ENCODE measurements around the gene SFMBT1.
"Not testable (repeated sequence)": the region's sequence is repeated elsewhere in the genome, so short reads cannot be mapped to it uniquely, and the experiment has no call there.

SFMBT1 gene

DNA sequence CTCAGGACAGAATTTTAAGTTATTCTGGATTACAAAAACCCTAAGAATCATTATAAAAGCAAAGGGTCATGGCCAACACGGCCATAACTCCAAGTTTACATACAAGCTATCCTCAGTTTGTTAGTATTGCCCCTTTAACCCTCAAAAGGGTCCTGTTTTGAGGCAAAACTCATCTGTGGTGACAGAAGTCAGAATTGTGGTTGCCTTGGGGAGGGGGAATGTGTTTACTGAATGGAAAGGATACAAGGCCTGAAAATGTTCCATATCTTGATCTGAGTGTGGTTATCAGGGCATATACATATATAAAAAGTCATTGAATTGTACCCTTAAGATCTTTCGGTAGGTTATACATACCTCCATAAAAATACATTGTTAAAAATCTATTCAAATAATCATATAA, 2.1 kb downstream of the SFMBT1 start:
- peak overlapping the region; percentile 96 for H3K27ac ChIP-seq
- TF ChIP-seq, protein P1, sequence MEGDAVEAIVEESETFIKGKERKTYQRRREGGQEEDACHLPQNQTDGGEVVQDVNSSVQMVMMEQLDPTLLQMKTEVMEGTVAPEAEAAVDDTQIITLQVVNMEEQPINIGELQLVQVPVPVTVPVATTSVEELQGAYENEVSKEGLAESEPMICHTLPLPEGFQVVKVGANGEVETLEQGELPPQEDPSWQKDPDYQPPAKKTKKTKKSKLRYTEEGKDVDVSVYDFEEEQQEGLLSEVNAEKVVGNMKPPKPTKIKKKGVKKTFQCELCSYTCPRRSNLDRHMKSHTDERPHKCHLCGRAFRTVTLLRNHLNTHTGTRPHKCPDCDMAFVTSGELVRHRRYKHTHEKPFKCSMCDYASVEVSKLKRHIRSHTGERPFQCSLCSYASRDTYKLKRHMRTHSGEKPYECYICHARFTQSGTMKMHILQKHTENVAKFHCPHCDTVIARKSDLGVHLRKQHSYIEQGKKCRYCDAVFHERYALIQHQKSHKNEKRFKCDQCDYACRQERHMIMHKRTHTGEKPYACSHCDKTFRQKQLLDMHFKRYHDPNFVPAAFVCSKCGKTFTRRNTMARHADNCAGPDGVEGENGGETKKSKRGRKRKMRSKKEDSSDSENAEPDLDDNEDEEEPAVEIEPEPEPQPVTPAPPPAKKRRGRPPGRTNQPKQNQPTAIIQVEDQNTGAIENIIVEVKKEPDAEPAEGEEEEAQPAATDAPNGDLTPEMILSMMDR (conservative IDR thresholded peaks at IDR 0.05) = no peak

DNA sequence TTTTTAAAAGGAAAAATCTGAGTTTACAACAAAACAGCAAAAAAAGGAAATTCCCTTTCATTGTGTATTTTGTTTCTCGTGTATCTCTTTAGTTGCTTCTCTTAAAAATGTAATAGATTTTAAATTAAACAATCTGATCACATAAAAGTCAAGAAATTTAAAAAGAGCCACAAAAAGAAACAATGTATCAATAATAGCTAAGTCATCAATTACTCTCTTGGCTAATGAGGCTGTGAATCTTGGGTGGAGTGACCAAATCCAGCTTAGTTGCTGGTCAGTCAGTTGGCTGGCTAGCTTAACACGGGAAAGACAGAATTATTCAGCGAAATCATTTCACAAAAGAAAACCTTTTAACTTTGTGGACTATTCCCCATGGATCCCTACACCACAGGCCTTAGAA, 3.2 kb downstream of the SFMBT1 start:
- H3K27ac ChIP-seq = peak overlapping the region; percentile 96; the same call in 1 of the 2 replicates
- TF ChIP-seq, protein P1 (conservative IDR thresholded peaks at IDR 0.05) = no peak

DNA sequence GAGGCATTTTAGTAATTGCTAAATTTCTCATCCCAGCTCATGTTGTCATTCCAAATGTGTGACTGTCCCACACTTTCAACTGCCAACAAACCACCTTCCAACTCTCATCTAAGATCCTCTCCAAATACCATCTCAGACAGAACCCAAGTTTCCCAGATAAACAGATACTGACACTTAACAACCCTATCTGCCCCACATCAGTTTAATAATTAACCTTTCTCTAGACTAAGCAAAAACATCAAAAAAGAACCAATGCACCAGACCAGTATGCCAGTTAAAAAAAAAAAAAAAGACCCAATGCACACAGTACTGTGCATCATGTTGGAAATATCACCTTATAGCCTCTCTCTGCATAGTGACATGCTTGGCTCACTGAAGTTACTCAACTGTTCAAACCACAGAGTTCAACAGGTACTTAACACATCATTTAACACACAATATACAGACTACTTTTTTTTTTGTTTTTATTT, 5.5 kb downstream of the SFMBT1 start:
- peak overlapping the region; percentile 41 for H3K27ac ChIP-seq
- TF ChIP-seq, protein P1 (conservative IDR thresholded peaks at IDR 0.05) = no peak

DNA sequence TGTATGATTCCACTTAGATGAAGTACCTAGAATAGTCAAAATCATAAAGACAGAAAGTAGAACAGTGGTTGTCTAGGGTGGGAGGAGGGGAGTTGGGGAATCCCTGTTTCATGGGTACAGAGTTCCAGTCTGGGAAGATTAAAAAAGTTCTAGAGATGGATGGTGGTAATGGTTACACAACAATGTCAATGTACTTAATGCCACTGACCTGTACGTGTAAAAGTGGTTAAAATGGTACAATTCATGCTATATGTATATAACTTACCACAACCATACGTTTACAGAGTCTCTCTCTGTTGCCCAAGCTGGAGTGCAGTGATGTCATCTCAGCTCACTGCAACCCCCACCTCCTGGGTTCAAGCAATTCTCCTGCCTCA, 6.5 kb downstream of the SFMBT1 start:
- TF ChIP-seq, protein P1 (conservative IDR thresholded peaks at IDR 0.05) = no peak
- peak overlapping the region; percentile 41 for H3K27ac ChIP-seq

DNA sequence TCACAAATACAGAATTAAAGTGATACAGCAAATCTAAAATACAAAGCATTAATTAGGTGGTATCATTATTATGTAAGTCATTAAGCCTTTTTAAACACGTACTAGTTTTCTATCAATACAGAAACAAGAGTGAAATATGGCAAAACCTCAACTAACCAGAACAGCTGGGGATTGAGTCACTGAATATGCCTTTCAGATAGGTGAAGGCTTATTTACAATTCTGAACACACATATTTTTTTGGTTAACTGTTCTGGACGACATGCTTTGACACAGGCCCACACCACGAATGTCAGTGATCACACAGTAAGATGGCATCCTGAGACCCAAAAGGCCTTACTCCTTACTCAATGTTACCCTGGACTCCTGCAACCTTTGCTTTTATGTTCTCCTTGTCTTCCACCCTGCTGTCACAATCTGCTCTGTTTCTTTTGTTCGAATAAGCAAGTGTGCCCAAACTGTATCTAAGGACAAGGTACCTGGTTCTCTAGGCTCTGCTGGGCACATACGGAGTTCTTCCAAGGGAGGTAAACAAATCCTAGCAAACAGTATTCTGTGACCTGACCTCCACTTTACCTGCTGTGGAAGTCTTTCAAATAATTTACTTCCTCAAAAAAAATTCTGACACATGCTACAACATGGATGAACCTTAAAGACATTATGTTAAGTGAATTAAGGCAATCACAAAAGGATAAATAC, 7.0 kb downstream of the SFMBT1 start:
- peak overlapping the region; percentile 41; the same call in 1 of the 2 replicates for H3K27ac ChIP-seq

DNA sequence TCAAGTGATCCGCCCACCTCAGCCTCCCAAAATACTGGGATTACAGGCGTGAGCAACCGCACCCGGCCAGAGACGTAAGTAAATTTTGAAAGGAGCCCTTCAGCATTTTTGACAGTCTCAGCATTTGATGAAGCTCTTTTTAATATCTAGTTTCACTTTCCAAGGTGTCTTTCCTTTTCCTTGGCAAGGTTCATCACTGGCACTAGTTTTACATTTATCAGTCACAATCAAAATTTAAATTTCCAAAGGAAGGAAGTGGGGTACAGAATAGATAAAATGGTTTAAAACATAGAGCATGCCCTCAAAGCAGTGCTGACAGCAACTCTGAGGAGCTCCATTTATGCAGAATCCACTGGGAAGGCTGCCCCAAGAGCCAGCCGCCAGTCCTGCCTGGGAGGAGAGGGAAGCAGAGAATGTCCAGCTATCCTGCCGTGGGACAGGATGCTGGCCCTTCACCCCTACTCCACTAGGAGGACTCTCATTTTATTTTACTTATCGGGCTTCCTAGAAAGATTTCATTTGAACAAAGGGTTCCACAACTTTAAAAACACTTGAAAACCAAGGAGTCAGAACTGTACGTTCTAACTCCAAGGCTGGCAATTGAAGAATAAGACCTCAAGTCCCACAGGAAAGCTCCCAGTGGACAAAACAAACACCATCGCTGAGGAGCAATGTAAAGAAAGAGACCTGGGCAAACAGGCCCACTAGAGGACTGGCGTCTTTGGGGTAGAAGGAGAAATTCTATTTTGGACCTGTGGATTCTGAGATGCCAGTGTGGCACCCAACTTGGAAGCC, 9.9 kb downstream of the SFMBT1 start:
- H3K27ac ChIP-seq = no peak overlapping the region
- TF ChIP-seq, protein P1 (conservative IDR thresholded peaks at IDR 0.05) = no peak

More for the DNA sequence above, 7.0 kb downstream of the SFMBT1 start:
- TF ChIP-seq, protein P1 (conservative IDR thresholded peaks at IDR 0.05) = no peak

DNA sequence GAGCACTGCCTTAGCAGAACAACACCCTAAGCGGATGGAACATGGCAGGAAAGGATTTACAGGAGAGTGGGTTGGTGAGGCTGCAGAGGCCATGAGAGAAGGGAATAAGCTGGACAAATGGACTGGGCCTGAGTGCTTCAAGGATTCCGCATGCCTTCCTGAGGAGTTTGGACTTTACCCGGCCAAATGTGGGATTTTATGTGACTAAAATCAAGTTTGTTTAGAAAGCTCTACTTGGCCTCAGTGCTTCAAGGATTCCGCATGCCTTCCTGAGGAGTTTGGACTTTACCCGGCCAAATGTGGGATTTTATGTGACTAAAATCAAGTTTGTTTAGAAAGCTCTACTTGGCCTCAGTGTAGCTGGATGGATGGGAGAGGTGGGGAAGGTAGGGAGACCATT, 10.9 kb downstream of the SFMBT1 start:
- H3K27ac ChIP-seq = not testable (repeated sequence)

DNA sequence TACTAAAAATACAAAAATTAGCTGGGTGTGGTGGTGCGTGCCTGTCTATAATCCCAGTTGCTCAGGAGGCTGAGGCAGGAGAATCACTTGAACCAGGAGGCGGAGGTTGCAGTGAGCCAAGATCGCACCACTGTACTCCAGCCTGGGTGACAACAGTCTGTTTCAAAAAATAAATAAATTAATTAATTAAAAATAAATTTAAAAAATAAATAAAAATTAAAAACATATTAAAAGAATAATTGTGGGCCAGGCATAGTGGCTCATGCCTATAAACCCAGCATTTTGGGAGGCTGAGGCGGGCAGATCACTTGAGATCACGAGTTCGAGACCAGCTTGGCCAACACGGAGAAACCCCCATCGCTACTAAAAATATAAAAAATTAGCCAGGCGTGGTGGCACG, 11.5 kb downstream of the SFMBT1 start:
- H3K27ac ChIP-seq = not testable (repeated sequence)

Data from VCaP (cell line).